Measurements from ENCODE around the gene SLC35B2.

DNA sequence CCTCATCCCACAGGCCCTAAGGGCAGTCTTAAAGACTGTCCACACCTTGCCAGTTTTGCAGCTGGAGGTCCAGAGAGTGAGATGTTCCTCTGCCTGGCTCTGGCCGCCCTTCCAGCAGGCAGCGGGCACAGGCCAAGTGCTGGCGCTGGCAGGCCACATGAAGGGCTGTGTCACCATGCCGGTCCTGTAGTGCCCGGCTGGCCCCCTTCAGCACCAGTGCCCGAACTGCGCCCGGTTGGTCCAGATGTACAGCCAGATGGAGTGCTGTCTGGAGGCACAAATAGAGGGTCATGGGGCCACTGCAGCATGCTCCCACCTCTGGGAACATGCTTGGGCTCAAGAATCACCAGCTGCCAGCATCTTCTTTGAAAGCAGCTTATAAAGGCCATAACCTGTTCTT, 4.3 kb upstream of the SLC35B2 start:
- peak in 1 of 3 donors; percentile 45 for TF ChIP-seq POLR2AphosphoS5 (IDR thresholded peaks at IDR 0.05)
- TF ChIP-seq POLR2A (IDR thresholded peaks at IDR 0.05) = no peak

All from spleen (tissue), 3 donors.